ENCODE data around the gene PTH.

PTH gene

DNA sequence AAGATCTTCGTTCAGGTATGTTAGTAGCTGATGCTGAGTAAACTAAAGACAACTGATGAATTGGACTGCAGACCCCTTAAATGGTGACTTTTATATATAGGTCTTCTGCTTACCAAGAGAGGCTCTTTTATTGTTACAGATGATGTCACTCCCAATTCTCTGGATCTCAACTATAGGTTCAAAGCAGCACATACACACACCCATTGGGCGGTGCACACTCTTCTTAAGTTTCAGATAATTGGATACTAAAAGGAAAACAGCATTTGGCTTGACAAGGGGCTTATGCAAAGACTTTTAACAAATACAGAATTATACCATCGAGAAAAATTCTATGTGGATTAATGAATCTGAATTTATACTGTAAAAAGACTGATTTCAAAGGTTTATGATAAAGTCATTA is at the start of gene PTH:
Gene PTH (minus strand): TSS at position 69 of the 400 bp plus-strand sequence. CDS start 3,142 bp downstream, outside the sequence.
- DNase-seq (ENCODE audit: low read depth in 2 of 2): no peak

DNA sequence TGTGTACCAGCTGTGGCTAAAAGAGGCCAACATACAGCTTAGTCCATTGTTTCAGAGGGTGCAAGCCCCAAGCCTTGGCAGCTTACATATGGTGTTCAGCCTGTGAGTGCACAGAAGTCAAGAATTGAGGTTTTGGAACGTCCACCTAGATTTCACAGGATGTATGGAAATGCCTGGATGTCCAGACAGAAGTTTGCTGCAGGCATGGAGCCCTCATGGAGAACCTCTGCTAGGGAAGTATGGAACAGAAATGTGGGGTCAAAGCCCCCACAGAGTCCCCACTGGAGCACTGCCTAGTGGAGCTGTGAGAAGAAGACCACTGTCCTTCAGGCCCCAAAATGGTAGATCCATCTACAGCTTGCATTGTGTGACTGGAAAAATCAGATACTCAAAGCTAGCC is 42.2 kb upstream of the PTH start:
- no peak for DNase-seq (ENCODE audit: low read depth in 2 of 2)

DNA sequence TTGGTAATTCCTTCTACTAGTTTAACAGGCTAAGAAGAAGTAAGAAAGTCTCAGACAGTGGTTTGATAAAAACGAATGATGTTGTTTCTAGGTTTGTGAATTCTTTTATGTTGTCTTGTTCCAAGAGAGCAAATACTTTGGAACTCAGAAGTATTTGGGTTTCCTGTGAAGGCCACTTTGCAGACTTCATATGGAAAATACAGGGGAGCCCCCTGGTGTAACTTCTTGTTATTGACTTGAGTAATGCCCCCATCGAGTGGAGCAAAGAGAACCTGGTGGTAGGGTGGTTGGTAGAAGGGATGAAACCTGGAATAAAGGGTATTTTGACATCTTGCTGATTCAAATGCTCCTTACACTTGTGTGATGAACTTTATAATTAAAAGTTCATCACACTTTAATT is 40.0 kb upstream of the PTH start:
- no peak for DNase-seq (ENCODE audit: low read depth in 2 of 2)

DNA sequence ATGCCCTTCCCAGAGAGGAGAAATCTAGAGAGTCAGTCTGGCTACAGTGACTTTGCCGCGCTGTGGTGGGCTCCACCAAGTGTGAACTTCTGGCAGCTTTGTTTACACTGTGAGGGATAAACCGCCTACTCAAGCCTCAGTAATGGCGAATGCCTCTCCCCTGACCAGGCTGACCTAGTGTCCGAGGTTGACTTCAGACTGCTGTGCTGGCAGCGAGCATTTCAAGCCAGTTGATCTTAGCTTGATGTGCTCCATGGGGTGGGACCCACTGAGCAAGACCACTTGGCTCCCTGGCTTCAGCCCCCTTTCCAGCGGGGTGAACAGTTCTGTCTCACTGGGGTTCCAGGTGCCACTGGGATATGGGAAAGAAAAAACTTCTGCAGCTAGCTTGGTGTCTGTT is 38.6 kb upstream of the PTH start:
- DNase-seq (ENCODE audit: low read depth in 2 of 2): no peak

DNA sequence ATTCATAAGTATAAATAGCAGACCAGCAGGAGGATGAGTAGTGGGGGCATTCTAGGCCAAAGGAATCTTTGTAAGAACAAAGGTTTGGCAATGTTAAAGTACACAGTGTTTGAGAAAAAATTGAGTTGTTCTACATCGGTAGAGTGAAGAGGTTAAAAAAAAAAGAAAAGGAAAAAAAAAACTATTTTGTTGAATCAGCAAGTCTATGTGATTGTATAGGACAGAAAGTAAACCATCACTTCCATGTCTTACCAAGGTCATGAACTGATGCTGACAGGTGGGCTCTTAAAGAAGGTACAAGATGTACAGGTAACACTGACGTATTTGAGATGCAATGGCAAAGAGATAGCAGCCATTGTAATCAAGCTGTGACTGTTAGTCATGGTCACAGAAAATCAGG is 29.5 kb upstream of the PTH start:
- DNase-seq (ENCODE audit: low read depth in 2 of 2): no peak

DNA sequence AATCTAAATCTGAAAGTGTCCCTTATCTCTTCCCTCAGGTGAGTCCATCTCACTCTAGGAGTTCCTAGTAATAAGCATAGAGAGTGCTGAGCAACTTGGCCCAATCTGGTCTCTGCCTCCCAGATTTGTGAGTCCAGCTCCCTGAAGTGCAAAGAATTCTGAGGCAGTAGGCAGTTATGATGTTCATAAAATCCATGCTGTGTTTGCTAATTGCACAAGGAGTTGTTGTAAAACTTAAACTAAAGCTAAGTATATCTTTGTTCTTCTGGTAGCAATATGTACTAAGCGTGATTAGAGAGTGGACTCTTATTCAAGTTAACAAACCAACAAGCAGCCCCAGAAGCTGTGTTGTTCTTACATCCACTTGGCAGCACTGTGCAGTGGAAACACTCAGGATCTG is 7.6 kb upstream of the PTH start:
- no peak for DNase-seq (ENCODE audit: low read depth in 2 of 2)

DNA sequence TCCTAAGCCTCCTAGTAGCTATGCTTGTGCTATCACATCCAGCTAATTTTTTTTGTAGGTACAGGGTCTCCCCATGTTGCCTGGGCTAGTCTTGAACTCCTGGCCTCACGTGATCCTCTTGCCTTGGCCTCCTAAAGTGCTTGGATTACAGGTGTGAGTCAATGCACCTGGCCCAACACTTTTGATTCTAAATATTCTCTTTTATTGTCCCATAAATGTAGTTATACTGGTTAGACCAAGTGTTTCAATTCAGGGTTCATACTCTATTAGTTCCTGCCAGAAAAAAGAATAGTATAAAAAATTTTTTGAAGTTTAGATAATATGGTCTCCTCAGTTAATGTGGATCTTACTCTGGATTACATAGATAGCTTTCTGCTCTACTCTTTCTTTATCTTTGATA is 6.7 kb upstream of the PTH start:
- DNase-seq (ENCODE audit: low read depth in 2 of 2): no peak

DNA sequence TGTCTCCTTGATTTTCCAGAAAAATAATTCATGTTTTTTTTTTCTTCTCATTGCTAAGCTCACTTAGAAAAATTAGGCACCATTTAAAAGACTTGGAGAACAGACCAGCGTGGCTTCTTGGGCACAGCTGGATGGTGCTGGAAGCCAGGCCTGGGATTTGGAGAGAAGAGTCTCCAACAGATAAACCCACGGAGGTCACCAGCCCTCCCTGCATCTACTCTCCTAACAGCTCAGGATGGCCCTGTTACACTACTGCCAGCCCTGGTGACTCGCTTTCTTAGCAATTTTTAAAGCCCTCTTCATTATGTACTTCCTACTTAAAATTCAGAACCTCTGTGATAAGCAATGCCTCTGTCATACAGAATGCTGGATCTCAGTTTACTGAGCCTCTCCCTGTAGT is 1.7 kb downstream of the PTH start:
- no peak for DNase-seq (ENCODE audit: low read depth in 2 of 2)

DNA sequence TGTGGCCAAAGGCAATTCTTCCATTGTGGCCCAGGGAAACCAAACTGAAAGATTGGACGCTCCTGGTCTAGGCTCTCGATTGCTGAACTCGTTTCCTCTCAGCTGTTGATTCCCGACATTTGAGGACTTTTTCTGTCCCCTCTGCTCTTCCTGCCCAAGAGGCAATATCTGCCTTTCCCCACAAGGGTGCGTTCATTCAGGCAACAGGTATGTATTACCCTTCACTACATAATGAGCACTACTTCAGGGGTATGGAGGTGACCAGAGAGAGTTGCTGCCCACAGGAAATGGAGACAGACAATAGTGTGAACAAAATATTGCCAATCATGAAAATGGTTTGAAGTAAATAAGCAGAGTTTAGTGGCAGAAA is 8.2 kb downstream of the PTH start:
- no peak for DNase-seq (ENCODE audit: low read depth in 2 of 2)

DNA sequence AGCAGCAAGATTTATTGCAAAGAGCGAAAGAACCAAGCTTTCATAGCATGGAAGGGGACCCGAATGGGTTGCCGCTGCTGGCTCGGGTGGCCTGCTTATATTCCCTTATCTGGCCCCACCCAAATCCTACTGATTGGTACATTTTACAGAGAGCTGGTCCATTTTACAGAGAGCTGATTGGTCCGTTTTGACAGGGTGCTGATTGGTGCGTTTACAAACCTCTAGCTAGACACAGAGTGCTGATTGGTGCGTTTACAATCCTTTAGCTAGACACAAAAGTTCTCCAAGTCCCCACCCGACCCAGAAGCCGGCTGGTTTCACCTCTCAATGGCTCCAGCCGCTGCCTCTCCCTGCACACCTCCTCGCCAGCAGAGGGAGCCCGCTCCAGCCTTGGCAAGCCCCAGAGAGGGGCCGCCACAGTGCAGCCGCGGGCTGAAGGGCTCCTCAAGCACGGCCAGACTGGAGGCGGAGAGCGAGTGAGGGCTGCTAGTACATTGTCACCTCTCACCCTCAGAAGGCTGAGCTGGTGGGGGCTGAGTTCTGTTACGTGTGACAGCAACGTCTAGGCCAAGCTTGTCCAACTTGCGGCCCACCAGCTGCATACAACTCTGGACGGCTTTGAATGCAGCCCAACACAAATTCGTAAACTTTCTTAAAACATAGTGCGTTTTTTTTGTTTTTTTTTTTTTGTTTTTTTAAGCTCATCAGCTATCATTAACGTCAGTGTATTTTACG is 8.7 kb downstream of the PTH start:
- DNase-seq (ENCODE audit: low read depth in 2 of 2): peak; percentile 46 to 53

DNA sequence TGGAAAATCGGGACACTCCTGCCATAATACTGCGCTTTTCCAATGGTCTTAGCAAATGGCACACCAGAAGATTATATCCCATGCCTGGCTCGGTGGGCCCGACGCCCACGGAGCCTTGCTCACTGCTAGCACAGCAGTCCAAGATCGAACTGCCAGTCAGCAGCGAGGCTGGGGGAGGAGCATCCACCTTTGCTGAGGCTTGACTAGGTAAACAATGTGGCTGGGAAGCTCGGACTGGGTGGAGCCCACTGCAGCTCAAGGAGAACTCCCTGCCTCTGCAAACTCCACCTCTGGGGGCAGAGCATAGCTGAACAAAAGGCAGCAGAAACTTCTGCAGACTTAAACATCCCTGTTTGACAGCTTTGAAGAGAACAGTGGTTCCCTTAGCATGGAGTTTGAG is 15.6 kb downstream of the PTH start:
- DNase-seq (ENCODE audit: low read depth in 2 of 2): no peak

DNA sequence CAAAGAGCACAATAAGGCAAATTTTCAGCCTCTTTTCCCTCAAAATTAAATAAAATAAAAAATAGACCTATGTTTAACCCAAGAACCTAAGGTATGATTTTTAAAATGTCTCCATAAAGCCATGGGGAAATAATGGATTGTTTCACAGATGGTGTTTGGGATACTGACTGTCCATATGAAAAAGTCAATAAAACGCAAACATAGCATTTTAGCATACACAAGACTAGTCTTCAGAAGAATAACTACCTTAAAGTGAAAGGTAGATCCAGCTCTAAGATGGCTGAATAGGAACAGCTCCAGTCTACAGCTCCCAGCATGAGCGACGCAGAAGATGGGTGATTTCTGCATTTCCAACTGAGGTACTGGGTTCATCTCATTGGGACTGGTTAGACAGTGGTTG is 16.1 kb downstream of the PTH start:
- no peak for DNase-seq (ENCODE audit: low read depth in 2 of 2)

DNA sequence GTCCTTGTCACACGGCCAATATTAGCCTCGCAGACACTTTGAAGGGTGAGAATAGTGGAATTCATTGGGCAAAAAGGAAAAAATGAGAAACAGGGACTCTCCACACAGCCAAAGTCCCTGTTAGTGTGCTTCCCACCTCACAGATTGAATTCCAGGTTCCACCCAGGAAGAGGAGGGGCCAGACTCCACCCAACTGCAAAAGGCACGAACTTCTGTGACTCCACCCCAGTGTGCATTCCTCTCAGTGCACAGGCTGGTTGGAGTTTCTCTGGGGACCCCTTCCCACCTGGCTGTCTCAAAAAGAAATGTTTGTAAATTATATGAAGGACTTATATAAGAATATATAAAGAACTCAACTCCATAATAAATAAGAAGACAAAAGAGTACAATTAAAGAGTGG is 20.7 kb downstream of the PTH start:
- no peak for DNase-seq (ENCODE audit: low read depth in 2 of 2)

DNA sequence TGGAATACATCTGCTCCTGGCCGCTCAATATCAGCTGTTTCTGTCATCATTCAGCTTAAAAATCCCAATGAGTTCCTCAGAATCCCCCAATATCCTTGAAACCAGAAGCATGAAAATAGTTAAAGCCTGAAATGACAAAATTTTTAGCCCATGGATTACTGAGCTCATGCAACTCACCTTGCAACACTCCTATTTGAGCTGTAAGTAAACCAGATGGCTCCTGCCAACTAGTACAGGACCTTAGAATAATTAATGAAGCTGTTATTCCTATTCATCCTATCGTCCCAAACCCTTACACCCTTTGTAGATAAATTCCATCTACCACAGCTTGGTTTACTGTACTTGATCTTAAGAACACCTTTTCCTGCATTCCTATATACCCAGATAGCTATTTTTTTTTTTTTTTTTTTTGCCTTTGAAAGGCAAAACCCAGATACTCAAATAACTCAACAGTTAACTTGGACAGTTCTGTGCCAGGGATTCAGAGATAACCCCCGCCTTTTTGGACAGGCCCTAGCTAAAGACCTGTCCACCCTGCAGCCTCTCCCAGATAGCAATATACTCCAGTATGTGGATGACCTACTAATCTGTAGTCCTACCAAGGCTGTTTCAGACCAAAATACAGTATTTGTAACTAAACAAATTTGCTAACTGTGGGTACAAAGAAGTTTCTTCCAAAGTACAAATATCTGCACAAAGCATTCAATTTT is 22.6 kb downstream of the PTH start:
- no peak for DNase-seq (ENCODE audit: low read depth in 2 of 2)

DNA sequence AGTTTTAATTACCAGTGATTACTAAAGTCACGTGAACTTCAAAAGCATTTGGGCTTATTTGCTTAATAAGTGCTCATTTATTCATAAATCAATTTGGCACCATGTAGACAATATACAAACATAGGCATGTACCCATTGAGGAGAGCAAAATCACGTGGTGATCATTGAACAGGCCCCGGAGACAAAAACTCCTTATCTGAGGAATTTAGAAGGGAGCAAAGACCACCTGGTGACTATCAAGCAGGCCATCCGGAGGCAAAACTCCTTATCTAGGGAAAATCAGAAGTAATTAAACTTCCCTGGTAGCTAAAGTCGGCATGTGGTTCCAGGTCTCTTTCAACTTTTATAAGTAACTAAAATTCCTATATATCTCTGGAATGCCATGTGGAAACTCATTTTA is 27.0 kb downstream of the PTH start:
- no peak for DNase-seq (ENCODE audit: low read depth in 2 of 2)

DNA sequence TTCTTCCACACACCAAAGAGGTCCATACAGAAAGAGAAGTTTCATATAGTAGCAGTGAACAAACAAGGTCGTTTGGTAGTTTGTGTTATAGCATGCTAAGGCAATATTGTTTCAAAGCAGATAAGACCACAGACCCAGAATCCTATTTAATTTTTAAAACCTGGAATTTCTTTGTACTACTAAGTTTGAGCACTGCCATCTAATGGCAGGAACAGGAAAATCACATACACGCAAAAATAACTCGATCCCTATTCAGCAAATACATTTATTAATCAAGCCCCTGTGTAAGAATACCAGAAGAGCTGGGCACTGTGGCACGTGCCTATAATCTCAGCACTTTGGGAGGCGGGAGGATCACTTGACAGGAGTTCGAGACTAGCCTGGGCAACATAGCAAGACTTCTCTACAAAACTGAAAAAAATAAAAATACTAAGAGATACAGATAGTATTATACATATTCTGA is 29.9 kb downstream of the PTH start:
- no peak for DNase-seq (ENCODE audit: low read depth in 2 of 2)

DNA sequence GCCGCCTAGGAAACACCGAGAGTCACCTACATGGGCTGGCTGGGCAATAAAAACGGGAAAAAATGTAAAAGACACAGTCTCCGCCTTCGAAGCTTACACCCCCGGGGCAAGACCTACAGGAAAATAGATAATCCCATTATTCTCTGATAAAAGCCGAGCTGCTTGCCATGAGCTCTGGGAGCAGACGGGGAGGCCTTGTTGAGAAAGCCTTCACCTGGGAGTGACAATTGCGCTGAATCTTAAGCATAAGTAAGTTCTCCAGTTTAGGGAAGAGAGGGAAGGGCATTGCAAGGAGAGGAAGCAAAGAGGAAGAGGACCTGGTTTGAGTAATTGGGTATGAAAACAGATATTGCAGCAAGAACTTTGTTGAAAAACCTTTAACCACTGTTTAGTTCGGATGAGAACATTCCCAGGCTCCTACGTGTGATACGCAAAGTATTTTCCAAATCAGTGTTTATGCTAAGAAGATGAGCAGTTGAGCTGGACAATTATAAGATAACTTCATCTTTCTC is 32.0 kb downstream of the PTH start:
- no peak for DNase-seq (ENCODE audit: low read depth in 2 of 2)

DNA sequence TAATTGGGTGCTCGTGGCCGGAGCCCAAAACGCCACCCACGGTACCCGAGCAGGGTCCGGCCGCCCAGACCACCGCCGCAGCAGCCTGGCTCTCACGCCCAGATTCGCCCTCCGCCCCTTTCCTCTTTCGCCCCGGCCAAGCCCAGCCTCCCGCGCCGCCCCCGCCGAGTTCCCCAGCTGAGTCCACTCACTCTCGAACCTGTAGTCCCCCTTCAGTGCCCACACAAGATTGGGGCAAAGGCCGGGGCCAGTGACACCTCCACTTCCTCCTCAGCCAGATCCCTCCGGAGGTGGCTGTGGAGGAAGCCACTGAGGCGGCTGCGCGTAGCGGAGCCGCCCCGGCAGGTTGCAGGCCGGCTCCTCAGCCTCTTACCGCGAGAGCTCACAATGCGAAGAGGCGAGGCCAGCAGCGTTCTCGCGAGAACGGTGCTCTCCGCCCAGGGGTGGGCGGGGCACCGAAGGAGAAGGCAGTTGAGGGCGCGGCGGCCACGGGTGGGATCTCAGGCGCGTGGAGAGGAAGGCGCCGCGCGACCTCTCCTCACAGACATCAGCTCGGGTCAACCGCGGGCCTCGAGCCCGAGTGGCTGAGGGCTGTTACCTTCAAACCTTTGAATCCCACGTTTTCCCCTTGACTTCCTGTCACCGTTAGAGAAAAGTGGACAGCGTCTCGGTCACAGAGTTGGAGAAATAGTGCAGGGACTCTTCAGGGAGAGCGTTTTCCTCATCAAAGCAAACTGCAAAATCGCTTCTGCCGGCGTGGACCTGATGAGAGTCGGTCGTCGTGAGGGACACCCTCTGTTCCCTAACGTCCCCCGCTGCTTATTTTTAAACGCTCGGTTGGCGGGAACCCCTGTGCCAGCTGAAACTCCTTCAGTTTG is 32.7 kb downstream of the PTH start, which contains the start of gene BTBD10:
Gene BTBD10 (minus strand): TSS at position 322 of the 878 bp plus-strand sequence. CDS start 18,098 bp downstream, outside the sequence.
- peak; percentile 86 to 90 for DNase-seq (ENCODE audit: low read depth in 2 of 2)

DNA sequence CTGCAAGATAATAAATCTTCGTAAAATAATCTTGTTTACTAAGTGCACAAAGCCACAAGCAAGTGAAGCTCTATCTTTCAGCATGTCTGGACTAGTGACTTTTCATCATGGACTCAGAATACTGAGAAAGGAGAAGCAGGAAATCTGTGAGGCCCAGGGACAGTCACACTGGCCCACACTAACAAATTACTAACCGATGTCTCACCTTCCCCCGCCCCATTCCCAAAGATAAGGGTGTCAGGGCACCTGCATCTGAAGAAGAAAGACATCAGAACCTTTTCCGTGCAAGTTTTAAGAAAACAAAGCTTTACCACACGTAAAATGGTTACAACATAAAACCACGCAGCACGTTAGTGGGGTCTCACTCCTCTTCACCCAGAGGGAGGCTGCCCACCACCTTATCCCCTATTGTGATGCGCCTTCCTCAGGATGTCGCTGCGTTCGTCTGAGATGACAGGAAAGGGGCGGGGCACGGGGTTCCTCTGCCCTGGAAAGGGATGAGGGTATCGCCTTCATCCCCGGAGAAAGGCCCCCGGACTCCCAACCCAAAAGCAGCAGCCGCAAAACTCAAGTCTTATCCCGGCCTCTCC is 33.4 kb downstream of the PTH start:
- peak; percentile 35 to 55 for DNase-seq (ENCODE audit: low read depth in 2 of 2)

DNA sequence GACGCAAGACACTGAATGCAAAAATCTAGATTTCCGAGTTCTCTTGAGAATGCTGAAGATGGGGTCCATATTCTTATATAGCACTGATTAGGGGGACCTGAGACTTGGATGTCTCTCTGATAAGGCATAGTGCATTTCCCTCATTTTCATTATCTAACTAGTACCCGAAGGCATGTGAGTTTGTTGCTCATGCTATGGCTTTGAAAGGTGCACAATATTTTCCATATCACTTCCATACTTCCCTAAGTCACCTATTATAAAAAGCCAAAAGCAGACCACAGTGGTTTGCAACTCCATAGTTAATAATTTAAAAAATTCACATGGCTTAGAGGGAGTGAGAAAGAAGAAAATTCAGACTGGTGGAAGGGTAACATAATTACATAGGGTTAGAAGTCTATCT is 34.5 kb downstream of the PTH start:
- DNase-seq (ENCODE audit: low read depth in 2 of 2): no peak

DNA sequence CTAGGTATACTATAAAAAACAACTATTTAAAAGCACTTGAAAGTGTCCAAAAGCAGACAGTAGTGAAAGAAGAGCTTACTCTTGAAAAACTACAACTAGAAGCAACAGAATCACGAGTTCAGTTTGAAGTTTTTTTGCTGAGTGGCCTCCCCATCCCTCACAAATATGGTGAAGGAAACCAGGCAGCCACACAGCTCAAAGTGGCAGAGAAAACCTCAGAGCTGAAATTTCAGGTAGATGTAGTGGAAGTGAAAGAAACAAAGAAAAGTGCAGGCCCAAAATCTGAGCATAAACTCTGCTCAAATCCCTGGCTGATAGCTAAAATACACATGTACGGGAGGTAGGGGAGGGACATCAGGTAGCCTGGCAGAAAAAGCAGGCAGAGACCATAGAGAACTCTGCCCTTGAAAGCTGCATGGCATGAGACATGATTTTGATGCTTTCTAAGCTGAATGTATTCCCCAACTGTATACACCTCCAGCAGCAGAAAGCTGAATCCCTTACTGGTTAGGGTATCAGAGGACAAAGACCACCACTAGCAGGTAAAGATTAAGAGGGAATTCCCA is 44.9 kb downstream of the PTH start:
- DNase-seq (ENCODE audit: low read depth in 2 of 2): no peak
